Measurements from ENCODE around the gene CACNA1E. TPM values are rescaled to one million over a fixed set of nuclear protein-coding genes. Genes with fewer than 3 reads are reported as not detected.

CACNA1E gene
- total and polyA plus RNA-seq, 2 of the 4 experiments (the other 2 are of a cell fraction): not detected

DNA sequence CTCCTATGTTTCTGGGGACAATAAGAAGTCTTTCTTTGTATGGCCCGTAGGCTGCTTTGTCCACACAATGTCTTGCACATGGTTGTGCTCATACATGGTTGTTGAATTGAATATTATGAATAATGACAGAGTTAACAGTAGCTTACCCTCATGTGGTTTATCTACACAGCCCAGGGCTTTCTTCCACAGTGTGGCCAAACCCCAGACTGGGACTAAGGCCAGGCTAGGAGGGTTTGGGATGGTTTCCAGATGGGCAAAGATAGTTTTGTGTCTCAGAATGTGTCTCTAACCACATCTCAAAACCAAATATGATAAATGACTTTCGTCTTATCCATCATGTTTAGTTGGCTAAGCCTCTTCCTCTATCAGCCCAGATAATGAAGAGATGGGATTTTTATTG is 65.2 kb downstream of the CACNA1E start:
- ATAC-seq (ENCODE audit: low read depth): no peak
- Histone ChIP-seq H3K4me3 (ENCODE audit: insufficient read depth, low read depth, low read length) (no peak overlapping the region), H2AFZ (replicated peaks; ENCODE audit: low read length, poor library complexity) (no peak overlapping the region), H4K8ac (ENCODE audit: low read depth in 2 of 2, low read length in 2 of 2) (no peak overlapping the region), H3K27ac (ENCODE audit: insufficient read depth, low read length) (no peak overlapping the region), H3K56ac (ENCODE audit: extremely low read depth, insufficient read depth, low read length) (no peak overlapping the region), H2BK20ac (ENCODE audit: low read depth, low read length) (no peak overlapping the region), H2BK15ac (ENCODE audit: low read depth, low read length) (no peak overlapping the region), H3K9ac (ENCODE audit: low read depth, low read length) (no peak overlapping the region), H3K27me3 (ENCODE audit: control insufficient read depth, insufficient read depth, low read length) (no peaks in the 10 kb centered on the region), H2AK9ac (replicated peaks; ENCODE audit: low read depth, low read length, poor library complexity) (no peak overlapping the region), H3K79me1 (ENCODE audit: low read depth in 1 of 2, low read length in 2 of 2) (no peaks in the 10 kb centered on the region), H3K23ac (ENCODE audit: low read depth, low read length) (no peak overlapping the region), H3K36me3 (ENCODE audit: control insufficient read depth, insufficient read depth, low read length) (no peaks in the 10 kb centered on the region), H4K91ac (ENCODE audit: insufficient read depth, low read depth, low read length) (no peak overlapping the region), H4K5ac (ENCODE audit: low read depth, low read length) (no peak overlapping the region), H4K20me1 (ENCODE audit: insufficient read depth, low read length) (no peaks in the 10 kb centered on the region), H3K4me1 (ENCODE audit: control insufficient read depth, insufficient read depth, low read length) (no peaks in the 10 kb centered on the region), H3K9me3 (ENCODE audit: control insufficient read depth, insufficient read depth, low read length) (no peaks in the 10 kb centered on the region), H3K4me2 (ENCODE audit: low read depth, low read length) (no peak overlapping the region), H3K4ac (ENCODE audit: low read depth, low read length) (no peak overlapping the region), H3K18ac (ENCODE audit: low read depth, low read length) (no peak overlapping the region), H3K9me1 (ENCODE audit: insufficient read depth, low read length) (no peaks in the 10 kb centered on the region), H2BK120ac (ENCODE audit: low read depth, low read length) (no peak overlapping the region), H3K14ac (replicated peaks; ENCODE audit: low read depth, low read length) (no peak overlapping the region), H2AK5ac (ENCODE audit: low read depth, low read length) (no peak overlapping the region), H2BK5ac (ENCODE audit: low read depth, low read length, poor library complexity, severe bottlenecking) (no peak overlapping the region)
- no peak for TF ChIP-seq SMC3 (IDR thresholded peaks at IDR 0.05; ENCODE audit: low read depth, low read length)
- TF ChIP-seq BHLHE40 (IDR thresholded peaks at IDR 0.05; ENCODE audit: low read depth, low read length): no peak
- TF ChIP-seq RAD21 (IDR thresholded peaks at IDR 0.05; ENCODE audit: low read length): no peak
- no peak for TF ChIP-seq POLR2A (IDR thresholded peaks at IDR 0.05; ENCODE audit: low read depth, low read length)
- TF ChIP-seq RFX5 (IDR thresholded peaks at IDR 0.05; ENCODE audit: low read depth, low read length): no peak
- no peak for TF ChIP-seq NFE2L2 (IDR thresholded peaks at IDR 0.05; ENCODE audit: low read depth, low read length)
- no peak for TF ChIP-seq CHD1 (IDR thresholded peaks at IDR 0.05; ENCODE audit: low read depth, low read length)
- TF ChIP-seq FOS (IDR thresholded peaks at IDR 0.05; ENCODE audit: low read depth, low read length): no peak
- TF ChIP-seq MAFK (IDR thresholded peaks at IDR 0.05; ENCODE audit: low read depth, low read length): no peak
- TF ChIP-seq CEBPB (IDR thresholded peaks at IDR 0.05; ENCODE audit: low read depth, low read length): no peak
- no CpG with 5 or more reads among the region's 2 CpGs for WGBS, 2 experiments (ENCODE audit: extremely low coverage in 2 of 2, insufficient read length in 1 of 2)
- CTCF ChIA-PET: no interaction called here
- POLR2A ChIA-PET (ENCODE audit: unreplicated experiment): no interaction called here
- no peak for DNase-seq
- in situ Hi-C loops (cut with MboI; ENCODE audit: low sequenced_read_pairs) (no loop called here), intact Hi-C loops (cut with micrococcal nuclease) (no loop called here), dilution Hi-C loops (cut with HindIII; ENCODE audit: low sequenced_read_pairs, unreplicated experiment) (no loop called here)
- BruUV-seq (replicated peaks): no TSS peak

Data from IMR-90 (cell line).